IMR-90 (cell line): ENCODE data around the gene FAM184A. TPM values are rescaled to one million over a fixed set of nuclear protein-coding genes. Genes with fewer than 3 reads are reported as not detected.
"Not testable (repeated sequence)": the region's sequence is repeated elsewhere in the genome, so short reads cannot be mapped to it uniquely, and the experiment has no call there.

Source experiments
- ATAC-seq: fragments of 200-7000 bp; cut with Tn5 transposase; 2 replicates; pipeline ENCODE4 v1.9.1; 2020; ENCODE audit warnings: low read depth, mild to moderate bottlenecking, moderate library complexity
- BruUV-seq: library from RNA; stranded (reverse); fragments of 400-500 nt; replicated peaks from 2 replicates; lab custom pipeline; 2021; lab: Mats Ljungman, UMichigan
- CTCF ChIA-PET: fragments of 300-600 bp; formaldehyde crosslinking; extraction: SDS; loops from one replicate; lab custom pipeline; 2021; ENCODE audit warnings: antibody characterized with exemption; lab: Yijun Ruan, JAX
- POLR2A ChIA-PET: fragments of 300-600 bp; sonication (Branson Sonifier 250); formaldehyde crosslinking; loops from one replicate; lab custom pipeline; 2022; ENCODE audit warnings: antibody characterized with exemption; ENCODE audit not compliant: unreplicated experiment; lab: Charles Lee
- DNase-seq: peaks from one replicate; pipeline ENCODE4 v3.0.0; 2013
- H2AFZ ChIP-seq: replicated peaks from 2 replicates; pipeline ENCODE3; 2013; ENCODE audit warnings: low read length, mild to moderate bottlenecking; ENCODE audit not compliant: poor library complexity
- H2AK5ac ChIP-seq: 2 replicates; pipeline ENCODE4 v1.6.1; 2013; ENCODE audit warnings: low read depth, low read length, inconsistent platforms
- H2AK9ac ChIP-seq: replicated peaks from 2 replicates; pipeline ENCODE3; 2013; ENCODE audit warnings: mild to moderate bottlenecking, low read depth, low read length, moderate library complexity; ENCODE audit not compliant: poor library complexity
- H2BK120ac ChIP-seq: 2 replicates; pipeline ENCODE4 v1.6.1; 2013; ENCODE audit warnings: low read depth, low read length, inconsistent platforms
- H2BK15ac ChIP-seq: 3 replicates; pipeline ENCODE4 v1.6.1; 2013; ENCODE audit warnings: low read depth, low read length, inconsistent platforms
- H2BK20ac ChIP-seq: 2 replicates; pipeline ENCODE4 v1.6.1; 2013; ENCODE audit warnings: low read depth, mild to moderate bottlenecking, inconsistent platforms, low read length, moderate library complexity
- H2BK5ac ChIP-seq: 2 replicates; pipeline ENCODE4 v1.6.1; 2013; ENCODE audit warnings: mild to moderate bottlenecking, low read depth, low read length, inconsistent platforms; ENCODE audit not compliant: poor library complexity, severe bottlenecking
- H3K14ac ChIP-seq: replicated peaks from 2 replicates; pipeline ENCODE4 v1.6.1; 2013; ENCODE audit warnings: low read depth, low read length, inconsistent platforms
- H3K18ac ChIP-seq: 2 replicates; pipeline ENCODE4 v1.6.1; 2013; ENCODE audit warnings: low read depth, low read length, control low read depth
- H3K23ac ChIP-seq: 2 replicates; pipeline ENCODE4 v1.6.1; 2013; ENCODE audit warnings: low read depth, low read length, inconsistent platforms
- H3K27ac ChIP-seq: 2 replicates; pipeline ENCODE4 v1.5.1; 2013; ENCODE audit warnings: mild to moderate bottlenecking, control low read depth, low read length; ENCODE audit not compliant: insufficient read depth
- H3K27me3 ChIP-seq: 2 replicates; pipeline ENCODE4 v1.6.1; 2013; ENCODE audit warnings: low read length; ENCODE audit not compliant: control insufficient read depth, insufficient read depth
- H3K36me3 ChIP-seq: 2 replicates; pipeline ENCODE4 v1.6.1; 2013; ENCODE audit warnings: low read length, mixed read lengths; ENCODE audit not compliant: control insufficient read depth, insufficient read depth
- H3K4ac ChIP-seq: 2 replicates; pipeline ENCODE4 v1.6.1; 2013; ENCODE audit warnings: low read depth, low read length, inconsistent platforms
- H3K4me1 ChIP-seq: 2 replicates; pipeline ENCODE4 v1.6.1; 2013; ENCODE audit warnings: low read length, mixed read lengths; ENCODE audit not compliant: control insufficient read depth, insufficient read depth
- H3K4me2 ChIP-seq: 2 replicates; pipeline ENCODE4 v1.6.1; 2013; ENCODE audit warnings: low read depth, mild to moderate bottlenecking, control low read depth, low read length, moderate library complexity
- H3K4me3 ChIP-seq: 2 replicates; pipeline ENCODE4 v1.5.1; 2013; ENCODE audit warnings: low read depth, mild to moderate bottlenecking, control low read depth, low read length, moderate library complexity; ENCODE audit not compliant: insufficient read depth
- H3K56ac ChIP-seq: 2 replicates; pipeline ENCODE4 v1.6.1; 2013; ENCODE audit warnings: low read length, inconsistent platforms; ENCODE audit not compliant: insufficient read depth; ENCODE audit errors: extremely low read depth
- H3K79me1 ChIP-seq, 2 experiments: 2 replicates each; pipeline ENCODE4 v1.6.1; 2013; ENCODE audit warnings: low read length in 2 of 2, inconsistent platforms in 1 of 2, low read depth in 1 of 2
- H3K9ac ChIP-seq: 2 replicates; pipeline ENCODE4 v1.6.1; 2013; ENCODE audit warnings: low read depth, low read length, control low read depth
- H3K9me1 ChIP-seq: 2 replicates; pipeline ENCODE4 v1.6.1; 2013; ENCODE audit warnings: low read length, inconsistent platforms; ENCODE audit not compliant: insufficient read depth
- H3K9me3 ChIP-seq: 2 replicates; pipeline ENCODE4 v1.6.1; 2013; ENCODE audit warnings: low read length; ENCODE audit not compliant: control insufficient read depth, insufficient read depth
- H4K20me1 ChIP-seq: 2 replicates; pipeline ENCODE4 v1.6.1; 2013; ENCODE audit warnings: low read length, inconsistent platforms; ENCODE audit not compliant: insufficient read depth
- H4K5ac ChIP-seq: 2 replicates; pipeline ENCODE4 v1.6.1; 2013; ENCODE audit warnings: mild to moderate bottlenecking, low read depth, low read length, control low read depth
- H4K8ac ChIP-seq, 2 experiments: 2 replicates each; pipeline ENCODE4 v1.6.1; 2013; ENCODE audit warnings: low read depth in 2 of 2, low read length in 2 of 2, control low read depth in 1 of 2, inconsistent platforms in 1 of 2
- H4K91ac ChIP-seq: 2 replicates; pipeline ENCODE4 v1.6.1; 2013; ENCODE audit warnings: low read depth, low read length, inconsistent platforms; ENCODE audit not compliant: insufficient read depth
- WGBS, 2 experiments: methylation state at CpG; one replicate each; pipeline versions ENCODE4 v1.1.5 to v1.1.7; 2013; ENCODE audit warnings: missing lambda C conversion rate in 2 of 2; ENCODE audit not compliant: insufficient read length in 1 of 2; ENCODE audit errors: extremely low coverage in 2 of 2; 5-methylcytosine and 5-hydroxymethylcytosine counted together
- dilution Hi-C: fragments of 300-500 bp; cut with HindIII; formaldehyde crosslinking; loops from one replicate; pipeline ENCODE4 v1.14.3; 2018; ENCODE audit warnings: low sequenced_read_pairs; ENCODE audit not compliant: unreplicated experiment
- in situ Hi-C: fragments of 300-500 bp; cut with MboI; formaldehyde crosslinking; loops from 3 replicates; pipeline ENCODE4 v1.14.3; 2019; ENCODE audit warnings: low sequenced_read_pairs, inconsistent platforms, mixed read lengths
- intact Hi-C: fragments of 100-400 bp; cut with micrococcal nuclease; formaldehyde crosslinking; loops from 2 replicates; pipeline ENCODE4 v1.10.0; 2022
- polyA plus RNA-seq, 3 experiments: library from polyadenylated mRNA; depleted of rRNA; stranded (reverse); fragments of >200 nt; gene quantifications; 2 replicates each; pipeline ENCODE4 v1.2.3, GENCODE V29; 2012; ENCODE audit warnings: low replicate concordance in 1 of 3
- total RNA-seq: library from RNA; depleted of rRNA; stranded (reverse); fragments of >200 nt; gene quantifications from 2 replicates; pipeline ENCODE4 v1.2.3, GENCODE V29; 2012

Gene FAM184A
- total and polyA plus RNA-seq, 2 of the 4 experiments (the other 2 are of a cell fraction) = 0.03 TPM; not detected in 1

DNA sequence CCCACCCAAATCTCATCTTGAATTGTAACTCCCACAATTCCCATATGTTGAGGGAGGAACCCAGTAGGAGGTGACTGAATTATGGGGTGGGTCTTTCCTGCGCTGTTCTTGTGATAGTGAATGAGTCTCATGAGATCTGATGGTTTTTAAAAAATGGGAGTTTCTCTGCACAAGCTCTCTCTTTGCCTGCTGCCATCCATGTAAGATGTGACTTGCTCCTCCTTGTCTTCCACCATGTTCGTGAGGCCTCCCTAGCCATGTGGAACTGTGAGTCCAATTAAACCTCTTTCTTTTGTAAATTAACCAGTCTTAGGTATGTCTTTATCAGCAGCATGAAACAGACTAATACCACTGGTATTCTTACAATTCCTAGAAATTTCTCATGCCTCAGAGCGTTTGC is 69.2 kb downstream of the FAM184A start:
- H3K4me1 ChIP-seq, H3K4ac ChIP-seq, H2BK20ac ChIP-seq, H4K20me1 ChIP-seq, in situ Hi-C loops, DNase-seq, H4K5ac ChIP-seq, H4K91ac ChIP-seq, H2BK120ac ChIP-seq, H3K56ac ChIP-seq, CTCF ChIA-PET, H3K14ac ChIP-seq, BruUV-seq, H3K9me3 ChIP-seq, H3K79me1 ChIP-seq, H3K27ac ChIP-seq, H3K36me3 ChIP-seq, H3K27me3 ChIP-seq, H4K8ac ChIP-seq, dilution Hi-C loops, H3K4me2 ChIP-seq, H2AK5ac ChIP-seq, H3K4me3 ChIP-seq, intact Hi-C loops, ATAC-seq, H3K9me1 ChIP-seq, H3K23ac ChIP-seq, H2BK5ac ChIP-seq, H2AK9ac ChIP-seq, H3K9ac ChIP-seq, H2AFZ ChIP-seq, H2BK15ac ChIP-seq, H3K18ac ChIP-seq, POLR2A ChIA-PET: not testable (repeated sequence)
- WGBS, 2 experiments = no CpG with 5 or more reads among the region's 3 CpGs
